GM23338 (cell line): ENCODE data around the gene DNAH9.

ENCODE experiments used
- CREB1 ChIP-seq: fragments of 250-450 bp; sonication (Bioruptor Pico); IDR thresholded peaks from 2 replicates; pipeline ENCODE4 v1.5.0; 2020; ENCODE audit warnings: low read depth, mild to moderate bottlenecking, moderate library complexity
- CTCF ChIP-seq, 2 experiments: fragments of 200-600 bp in 1 of 2; sonication (generic) in 1 of 2; conservative IDR thresholded peaks; 2 replicates each; pipeline versions ENCODE4 v1.5.1 to v1.6.1; 2016 to 2017; ENCODE audit warnings: antibody characterized with exemption in 2 of 2, low read depth in 2 of 2, mild to moderate bottlenecking in 2 of 2, moderate library complexity in 1 of 2
- EZH2phosphoT487 ChIP-seq: fragments of 200-600 bp; sonication (generic); IDR thresholded peaks from one replicate; pipeline ENCODE4 v1.8.1; 2018; ENCODE audit warnings: antibody characterized with exemption; ENCODE audit not compliant: unreplicated experiment
- POLR2AphosphoS5 ChIP-seq: IDR thresholded peaks from 2 replicates; pipeline ENCODE4 v1.6.1; 2016; ENCODE audit warnings: antibody characterized with exemption, low read depth
- REST ChIP-seq: IDR thresholded peaks from one replicate; pipeline ENCODE4 v1.6.1; 2018; ENCODE audit warnings: antibody characterized with exemption; ENCODE audit not compliant: unreplicated experiment
- ZNF114 ChIP-seq: fragments of 250-450 bp; sonication (Bioruptor Pico); IDR thresholded peaks from 2 replicates; pipeline ENCODE4 v1.5.0; 2020; ENCODE audit warnings: mild to moderate bottlenecking, moderate library complexity

DNA sequence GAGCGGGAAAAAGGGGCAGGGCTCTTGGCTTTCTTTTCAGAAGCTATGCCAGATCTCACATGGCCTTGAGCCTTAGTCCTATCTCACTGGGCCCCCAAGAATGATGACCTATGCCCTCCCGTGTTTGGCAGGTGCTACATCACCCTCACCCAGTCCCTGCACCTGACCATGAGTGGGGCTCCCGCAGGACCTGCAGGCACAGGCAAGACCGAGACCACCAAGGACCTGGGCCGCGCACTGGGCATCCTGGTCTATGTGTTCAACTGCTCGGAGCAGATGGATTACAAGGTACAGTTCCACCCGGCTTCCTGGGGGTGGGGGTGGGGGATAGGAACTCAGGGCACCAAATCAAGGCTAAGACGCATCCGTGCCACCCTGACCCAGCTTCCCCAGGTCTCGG is 120.9 kb downstream of the DNAH9 start:
- TF ChIP-seq CTCF (conservative IDR thresholded peaks at IDR 0.05; ENCODE audit: low read depth in 2 of 2) (no peak), REST (no peak), POLR2AphosphoS5 (no peak), EZH2phosphoT487 (no peak), ZNF114 (CRISPR knock-in tag) (no peak), CREB1 (no peak)
